GM12872 (cell line): ENCODE data around the gene ZNF45.

ENCODE experiments used
- TF ChIP-seq, protein P1 (sequence below): IDR thresholded peaks from 3 replicates; pipeline ENCODE4 v1.5.1; 2011; ENCODE audit warnings: low read depth, mild to moderate bottlenecking, low read length, moderate library complexity; ENCODE audit not compliant: insufficient read depth

Gene ZNF45

DNA sequence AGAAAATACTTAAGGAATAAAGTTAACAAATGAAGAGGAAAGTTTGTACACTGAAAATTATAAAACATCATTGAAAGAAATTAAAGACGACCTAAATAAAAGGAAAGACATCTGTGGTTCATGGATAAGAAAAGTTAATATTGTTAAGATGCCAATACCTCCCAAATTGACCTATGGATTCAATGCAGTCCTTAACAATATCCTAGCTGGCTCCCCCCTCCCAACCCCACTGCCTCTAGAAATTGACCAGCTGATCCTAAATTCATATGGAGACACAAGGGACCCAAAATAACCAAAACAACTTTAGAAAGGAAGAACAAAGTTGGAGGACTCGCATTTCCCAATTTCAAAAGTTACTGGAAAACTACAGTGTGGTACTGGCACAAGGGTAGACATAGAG, 28.3 kb downstream of the ZNF45 start:
- TF ChIP-seq, protein P1, sequence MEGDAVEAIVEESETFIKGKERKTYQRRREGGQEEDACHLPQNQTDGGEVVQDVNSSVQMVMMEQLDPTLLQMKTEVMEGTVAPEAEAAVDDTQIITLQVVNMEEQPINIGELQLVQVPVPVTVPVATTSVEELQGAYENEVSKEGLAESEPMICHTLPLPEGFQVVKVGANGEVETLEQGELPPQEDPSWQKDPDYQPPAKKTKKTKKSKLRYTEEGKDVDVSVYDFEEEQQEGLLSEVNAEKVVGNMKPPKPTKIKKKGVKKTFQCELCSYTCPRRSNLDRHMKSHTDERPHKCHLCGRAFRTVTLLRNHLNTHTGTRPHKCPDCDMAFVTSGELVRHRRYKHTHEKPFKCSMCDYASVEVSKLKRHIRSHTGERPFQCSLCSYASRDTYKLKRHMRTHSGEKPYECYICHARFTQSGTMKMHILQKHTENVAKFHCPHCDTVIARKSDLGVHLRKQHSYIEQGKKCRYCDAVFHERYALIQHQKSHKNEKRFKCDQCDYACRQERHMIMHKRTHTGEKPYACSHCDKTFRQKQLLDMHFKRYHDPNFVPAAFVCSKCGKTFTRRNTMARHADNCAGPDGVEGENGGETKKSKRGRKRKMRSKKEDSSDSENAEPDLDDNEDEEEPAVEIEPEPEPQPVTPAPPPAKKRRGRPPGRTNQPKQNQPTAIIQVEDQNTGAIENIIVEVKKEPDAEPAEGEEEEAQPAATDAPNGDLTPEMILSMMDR: no peak

DNA sequence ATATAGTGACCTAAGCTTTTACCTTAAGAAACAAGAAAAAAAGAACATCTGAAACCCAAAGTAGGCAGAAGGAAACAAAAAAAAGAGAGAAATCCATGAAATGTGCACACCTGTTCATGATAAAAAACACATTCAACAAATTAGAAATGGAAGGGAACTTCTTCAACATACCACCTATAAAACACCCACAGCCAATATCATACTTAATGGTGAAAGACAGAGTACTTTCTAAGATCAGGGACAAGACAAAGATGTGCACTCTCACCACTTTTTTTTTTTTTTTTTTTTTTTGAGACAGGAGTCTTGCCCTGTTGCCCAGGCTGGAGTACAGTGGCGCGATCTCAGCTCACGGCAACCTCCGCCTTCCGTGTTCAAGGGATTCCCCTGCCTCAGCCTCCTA, 29.2 kb downstream of the ZNF45 start:
- TF ChIP-seq, protein P1: no peak

DNA sequence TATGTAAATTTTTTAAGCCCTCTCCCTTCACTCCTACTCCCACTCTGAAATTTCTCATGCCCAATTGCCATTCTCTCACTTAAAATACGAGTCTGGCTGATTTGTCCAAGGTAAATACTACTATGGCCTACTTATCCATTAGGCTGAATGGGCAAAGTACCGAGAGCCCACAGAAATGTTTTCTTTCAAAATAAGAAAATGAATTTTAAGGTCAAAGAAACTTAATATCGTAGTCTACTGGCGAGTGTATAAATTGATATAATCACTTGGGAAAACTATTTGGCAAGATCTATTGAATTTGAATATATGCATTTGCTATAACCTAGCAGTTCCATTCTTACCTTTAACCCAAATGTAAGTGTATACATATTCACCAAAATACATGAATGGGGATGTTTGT, 32.7 kb downstream of the ZNF45 start:
- TF ChIP-seq, protein P1: no peak

DNA sequence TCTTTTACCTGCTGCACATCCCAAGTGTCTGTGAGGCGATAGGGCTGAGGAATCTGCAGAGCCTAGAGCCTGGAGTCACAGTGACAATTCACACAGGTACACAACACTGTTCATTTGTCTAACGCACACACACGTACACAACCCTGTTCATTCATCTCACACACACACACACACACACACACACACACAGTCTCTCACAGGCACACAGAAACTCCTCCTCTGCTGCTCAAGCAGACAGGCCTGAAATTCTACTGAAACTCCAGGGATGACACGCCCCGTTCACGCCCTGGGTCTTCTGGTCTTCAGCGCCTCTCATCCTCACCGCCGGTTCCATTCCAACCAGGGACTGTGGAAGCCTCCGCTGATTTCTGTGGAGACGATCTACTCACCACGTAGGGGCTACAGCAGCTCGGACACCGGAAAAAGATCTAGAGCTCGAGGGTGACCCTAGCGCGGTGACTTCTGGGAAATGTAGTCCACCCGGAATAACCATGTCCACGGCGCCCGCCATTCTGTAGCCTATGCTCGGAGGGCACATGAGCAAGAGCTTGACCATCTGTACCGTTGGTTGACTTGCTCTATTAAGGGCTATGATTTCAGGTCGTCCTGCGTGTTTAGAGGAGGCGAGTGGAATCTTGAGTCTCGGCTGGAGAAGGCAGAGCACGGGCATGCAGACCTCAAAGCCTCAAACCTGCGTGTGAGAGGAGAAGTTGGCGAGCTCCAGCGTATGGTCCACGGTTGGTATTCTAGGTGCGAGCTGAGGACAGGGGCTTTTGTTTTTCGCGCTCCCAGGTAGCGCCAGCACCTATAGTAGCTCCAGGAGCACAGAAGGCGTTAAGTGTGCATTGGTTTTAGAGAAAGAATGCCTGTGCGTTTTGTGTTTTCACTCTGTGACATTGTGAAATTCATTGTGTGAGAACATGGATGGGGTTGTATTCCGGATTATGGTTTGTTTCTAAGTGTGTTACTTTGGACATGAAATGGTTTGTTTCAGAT, 33.4 kb downstream of the ZNF45 start:
- TF ChIP-seq, protein P1: no peak

DNA sequence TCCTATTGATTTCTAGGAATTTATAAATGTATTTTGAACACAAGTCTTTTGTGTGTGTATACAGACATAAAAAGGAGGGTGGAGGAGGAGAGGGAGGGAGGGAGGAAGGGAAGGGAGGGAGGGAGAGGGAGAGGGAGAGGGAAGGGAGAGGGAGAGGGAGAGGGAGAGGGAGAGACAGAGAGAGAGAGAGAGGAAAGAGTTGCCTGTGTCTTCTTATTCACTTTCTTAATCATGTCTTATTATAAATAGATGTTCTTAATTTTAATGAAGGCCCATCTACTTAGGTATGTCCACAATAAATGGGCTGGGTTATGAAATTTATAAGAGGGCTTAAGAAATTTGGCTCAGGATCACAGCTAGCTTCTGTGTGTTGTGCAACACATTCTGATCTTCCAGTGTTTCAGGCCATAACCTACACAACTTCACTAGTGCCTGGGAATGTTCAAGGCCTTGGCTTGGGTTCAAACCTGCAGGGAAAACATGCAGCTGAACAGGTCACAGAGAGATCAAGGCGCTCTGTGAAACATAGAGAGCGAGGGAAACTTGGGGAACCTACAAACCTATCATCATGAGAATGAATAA, 39.3 kb downstream of the ZNF45 start:
- TF ChIP-seq, protein P1: no peak

DNA sequence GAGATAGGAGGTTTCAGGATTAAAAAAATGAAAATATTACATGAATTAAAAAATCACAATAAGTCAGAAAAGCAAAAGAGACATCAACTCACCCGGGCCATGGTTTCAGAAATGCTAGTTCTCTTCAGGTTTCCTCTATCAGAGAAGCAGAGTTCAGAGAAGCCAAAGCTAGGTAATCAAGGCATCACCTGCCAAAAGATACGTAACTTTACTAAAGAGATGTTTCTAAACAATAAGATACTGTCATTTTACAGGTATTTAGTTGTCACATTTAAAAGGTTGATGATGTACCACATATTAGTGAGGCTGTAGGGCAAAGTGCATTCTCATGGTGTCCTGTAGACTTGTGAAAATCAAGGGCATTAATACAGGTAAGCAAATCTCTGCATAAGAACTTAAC, 51.2 kb downstream of the ZNF45 start, which contains the start of gene ZNF404:
TSS of gene ZNF404 (minus strand) at position 101 of the 400 bp plus-strand sequence.
- TF ChIP-seq, protein P1: no peak

DNA sequence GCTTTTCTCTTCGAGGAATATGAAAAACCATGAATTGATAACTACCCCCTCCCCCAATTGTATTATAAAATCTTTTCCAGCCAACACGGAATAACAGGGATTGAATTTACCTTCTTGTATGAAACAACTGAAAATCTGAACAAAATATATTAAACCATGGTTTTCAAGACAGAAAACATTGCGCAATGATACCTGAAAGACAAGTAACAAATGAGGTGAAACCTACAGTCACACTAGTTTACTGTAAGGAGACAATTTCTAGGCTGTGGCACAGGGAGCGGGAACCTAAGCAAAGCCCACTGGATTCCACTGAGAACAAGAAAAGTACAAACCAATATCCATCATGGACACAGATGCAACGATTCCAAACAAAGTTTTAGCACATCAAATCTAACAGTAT, 54.6 kb downstream of the ZNF45 start:
- TF ChIP-seq, protein P1: no peak
